Posterior vena cava (tissue), 2 donors: ENCODE data around the gene CCNH. TPM values are rescaled to one million over a fixed set of nuclear protein-coding genes. Genes with fewer than 3 reads are reported as not detected.

Experiments
- DNase-seq: peaks from one replicate; pipeline ENCODE4 v3.0.0-alpha.2; 2020; ENCODE audit warnings: low spot score
- intact Hi-C, 2 donors: fragments of 100-400 bp; cut with DNase I; formaldehyde crosslinking; loops; one replicate each; pipeline versions ENCODE4 v1.14.1 to v1.14.2; 2022 to 2023
- total RNA-seq, 2 donors: library from RNA; stranded (reverse); fragmentation: NEBNext Ultra II Directional; extraction: Animal tissue kit (Norgen Biotek cat#: 25700); gene quantifications; one replicate each; pipeline ENCODE4 v1.2.1, GENCODE V29; 2021
- donor health status: DM: yes; HTN: yes; CAD: no.
- donor health status: DM: yes; HTN: yes; CAD: no.

The CCNH gene
- total RNA-seq, 2 donors from 2014 or later: 45.1 to 53.3 TPM

DNA sequence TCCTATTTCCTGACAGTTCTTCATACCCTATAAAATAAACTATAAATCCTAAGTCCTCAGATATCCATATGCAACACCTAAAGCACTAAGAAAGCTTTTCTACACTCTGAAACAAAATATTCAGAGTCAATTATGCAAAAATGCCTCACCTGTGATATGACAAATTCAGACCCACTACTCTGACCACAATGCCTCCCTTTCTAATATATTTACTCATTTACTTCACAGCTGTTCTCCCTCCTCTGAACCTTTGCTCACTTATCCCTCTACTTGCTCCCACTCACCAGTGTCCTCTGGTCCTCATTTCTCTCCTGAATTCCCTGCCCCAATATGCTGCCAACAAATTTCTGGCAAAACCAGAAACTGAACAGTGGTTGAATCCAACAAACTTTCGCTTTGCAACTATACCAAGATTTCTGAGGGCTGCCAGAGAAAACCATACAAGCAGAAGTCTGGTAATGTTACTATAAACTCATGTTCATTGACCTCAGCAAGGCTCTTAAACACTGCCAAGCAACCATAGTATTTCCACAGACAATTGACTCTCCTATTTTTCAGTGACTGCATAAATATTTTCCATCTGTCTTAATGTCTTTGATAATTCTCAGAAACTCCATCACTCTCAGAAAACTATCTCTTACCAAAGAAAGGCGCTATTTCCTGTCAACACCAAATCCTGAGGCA lies 7.1 kb downstream of the CCNH start:
- intact Hi-C loops: loop anchor here in 1 of 2 donors (2.0 kb wide), 1 partner anchor 27 kb away; no protein-coding TSS in a partner anchor

DNA sequence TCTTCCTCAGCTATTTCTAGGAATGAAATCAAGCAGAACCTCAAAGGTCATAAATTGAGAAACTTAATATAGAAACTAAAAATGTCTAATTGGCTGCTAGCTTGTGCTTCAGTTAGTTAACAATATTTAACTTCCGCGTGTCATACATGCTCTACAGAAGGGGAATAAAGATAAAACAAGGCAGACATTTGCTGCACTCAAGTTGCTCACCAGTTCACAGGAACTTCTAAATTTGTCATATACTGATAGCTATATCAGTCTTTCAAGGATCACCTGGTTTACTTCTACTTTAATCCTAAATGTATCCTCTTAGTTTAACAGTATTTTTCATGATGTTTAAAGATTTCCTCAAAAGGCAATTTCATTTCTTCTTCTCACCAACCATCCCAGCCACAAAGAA lies 8.4 kb downstream of the CCNH start:
- no peak for DNase-seq
- intact Hi-C loops: no loop called here

More for the DNA sequence above, 7.1 kb downstream of the CCNH start:
- no peak for DNase-seq

DNA sequence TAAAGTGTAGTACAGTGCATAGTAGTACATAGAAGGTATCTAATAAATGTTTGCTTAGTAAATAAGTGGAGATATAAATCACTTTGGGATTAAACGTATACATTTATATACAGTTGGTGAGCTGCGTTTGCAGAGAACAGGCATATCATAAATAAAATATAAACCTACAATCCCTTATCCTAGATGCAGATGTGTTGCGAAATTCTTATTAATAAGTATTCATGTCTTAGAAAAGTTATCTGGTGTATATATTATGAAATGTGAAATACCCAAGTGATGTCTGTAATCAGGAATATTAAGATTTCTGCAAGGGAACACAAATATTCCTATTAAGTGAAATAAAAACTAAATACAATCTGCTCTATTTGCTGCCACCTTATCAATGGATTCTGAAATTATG lies 8.8 kb downstream of the CCNH start:
- no peak for DNase-seq
- intact Hi-C loops: no loop called here

DNA sequence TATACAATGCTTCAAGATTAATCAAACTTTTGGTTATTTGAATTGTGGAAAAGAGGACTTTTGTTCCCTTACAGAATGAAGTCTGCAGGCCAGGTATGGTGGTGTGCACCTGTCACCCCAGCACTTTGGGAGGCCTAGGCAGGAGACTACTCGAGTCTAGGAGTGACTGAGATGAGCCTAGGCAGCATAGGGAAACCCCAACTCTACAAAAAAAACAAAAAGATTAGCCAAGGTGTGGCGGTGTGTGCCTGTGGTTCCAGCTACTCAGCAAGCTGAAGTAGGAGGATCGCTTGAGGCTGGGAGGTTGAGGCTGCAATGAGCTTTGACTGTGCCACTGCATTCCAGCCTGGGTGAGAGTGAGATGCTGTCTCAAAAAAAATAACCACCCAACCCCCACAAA lies 9.3 kb downstream of the CCNH start:
- intact Hi-C loops: no loop called here

DNA sequence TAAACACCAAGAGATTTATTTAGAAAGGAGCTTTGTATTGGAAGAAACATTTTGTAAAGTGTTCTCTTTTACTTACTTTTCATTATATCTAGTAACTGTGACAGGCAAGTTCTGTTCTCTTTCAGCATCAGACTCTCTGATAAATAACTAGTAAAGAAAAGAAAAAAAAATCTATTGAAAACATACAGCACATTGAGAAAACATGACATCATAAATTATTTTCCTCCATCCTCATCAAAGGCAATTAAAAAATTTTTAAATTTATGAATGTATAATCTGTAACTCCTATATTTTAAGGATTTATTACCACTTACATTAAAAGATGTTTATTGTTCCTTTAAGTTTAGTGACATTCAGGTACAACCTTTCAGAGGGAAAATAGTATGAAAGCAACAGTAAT lies 11.1 kb downstream of the CCNH start:
- intact Hi-C loops: no loop called here
- no peak for DNase-seq

More for the DNA sequence above, 9.3 kb downstream of the CCNH start:
- DNase-seq: no peak

DNA sequence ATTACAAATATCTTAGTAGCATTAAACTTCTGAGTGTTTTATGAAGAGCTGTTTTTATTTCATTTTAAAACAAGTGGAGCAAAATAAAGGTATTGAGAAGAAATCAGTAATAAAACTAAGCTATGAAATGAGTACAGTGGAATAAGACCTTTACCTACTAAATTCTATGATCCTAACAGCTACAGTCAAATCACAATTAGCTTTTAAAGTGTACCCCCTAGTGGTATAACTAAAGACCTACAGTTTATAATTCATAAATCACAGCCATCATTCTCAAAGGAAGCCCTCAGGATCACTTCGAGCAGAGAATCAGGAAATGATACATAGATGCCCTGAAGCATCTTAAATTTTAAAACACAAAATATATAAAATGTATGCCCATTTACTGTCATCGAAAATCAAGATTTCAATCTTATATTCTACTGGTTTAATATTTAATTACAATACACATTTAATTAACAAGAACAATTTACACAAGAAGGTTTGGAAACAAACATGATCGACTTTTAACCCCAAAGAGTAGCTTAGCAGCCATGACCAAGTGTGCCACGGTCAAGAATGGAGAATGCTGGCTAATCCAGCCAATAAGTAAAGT lies 12.3 kb downstream of the CCNH start:
- intact Hi-C loops: no loop called here
- DNase-seq: no peak

DNA sequence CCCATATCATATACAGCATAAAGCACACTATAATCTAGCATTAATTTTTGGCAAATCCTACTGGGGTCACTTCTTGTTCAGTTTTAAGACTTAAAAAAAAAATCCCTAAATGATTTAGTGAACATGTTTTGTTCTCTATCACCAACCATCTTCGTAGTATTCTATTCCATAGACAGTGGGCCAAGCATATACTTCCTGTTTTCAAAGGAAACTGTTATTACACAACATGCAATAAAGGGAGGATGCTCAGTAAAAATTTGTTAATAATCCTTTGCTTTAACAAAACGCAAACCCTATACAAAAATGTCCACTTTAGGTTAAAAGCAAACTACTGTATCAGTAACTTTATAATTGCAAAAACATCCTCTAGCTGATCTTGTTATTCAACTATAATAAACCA lies 13.0 kb downstream of the CCNH start:
- no peak for DNase-seq
- intact Hi-C loops: no loop called here

DNA sequence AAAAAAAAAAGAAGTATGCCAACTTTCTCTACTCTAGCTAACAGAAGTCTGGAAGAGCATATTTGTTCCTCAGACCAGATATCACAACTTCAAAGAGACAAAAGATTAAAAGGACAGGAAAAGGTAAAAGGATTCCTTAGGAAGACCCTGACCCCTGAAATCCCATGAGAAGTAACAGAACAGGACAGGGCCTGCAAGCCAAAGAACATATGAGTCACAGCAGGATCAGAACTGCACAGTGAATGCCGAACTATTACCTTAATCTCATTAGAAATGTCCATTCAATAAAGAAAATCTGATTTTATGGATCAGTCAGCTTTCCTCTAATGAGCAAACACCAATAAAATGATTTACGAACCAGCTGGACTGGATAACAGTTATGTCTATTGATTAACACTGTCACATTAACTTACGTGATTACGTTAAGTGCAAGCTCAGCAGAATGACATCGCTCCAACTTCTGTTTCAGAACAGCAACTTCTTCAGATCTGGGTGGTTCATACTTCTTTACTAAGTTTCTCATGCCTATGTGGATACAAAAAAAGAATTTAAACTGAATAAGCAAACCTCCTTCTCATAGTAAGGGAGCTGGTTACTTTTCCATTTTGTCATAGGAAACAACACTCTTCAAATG lies 13.6 kb downstream of the CCNH start:
- DNase-seq: no peak
- intact Hi-C loops: no loop called here

DNA sequence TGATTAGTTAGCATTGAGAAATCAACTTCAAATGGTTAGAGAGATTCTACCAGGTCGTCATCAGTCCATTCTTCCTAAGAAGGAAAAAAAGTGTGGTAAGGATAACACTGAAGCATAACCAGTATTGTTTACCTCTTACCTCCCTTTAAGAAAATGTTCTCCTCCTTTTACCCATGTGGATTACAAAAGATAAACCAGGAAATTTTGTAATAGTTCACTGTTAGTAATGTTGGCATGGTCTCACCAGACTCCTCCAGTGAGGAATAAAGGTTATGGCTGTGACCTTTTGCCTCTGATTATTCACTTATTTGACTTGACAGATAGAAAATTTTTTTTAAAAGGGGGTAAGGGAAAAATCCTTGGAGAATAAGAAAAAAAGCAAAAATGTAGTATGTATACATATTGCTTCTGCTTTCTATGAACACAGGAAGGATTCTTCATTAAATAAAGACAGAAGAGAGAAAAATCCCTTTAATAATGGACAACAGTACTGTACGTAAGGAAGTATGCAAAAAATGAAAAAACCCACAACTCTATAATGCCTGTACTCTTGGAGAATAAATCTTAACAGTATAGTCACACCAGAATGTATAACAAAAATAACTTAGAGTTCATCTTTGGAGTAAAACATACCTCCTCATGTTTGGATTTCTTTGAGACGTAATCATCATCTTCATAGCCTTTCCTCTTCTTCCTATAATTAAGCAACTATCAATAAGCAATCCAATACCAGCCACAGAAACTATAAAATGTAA lies 18.1 kb downstream of the CCNH start:
- intact Hi-C loops: no loop called here
- DNase-seq: no peak

DNA sequence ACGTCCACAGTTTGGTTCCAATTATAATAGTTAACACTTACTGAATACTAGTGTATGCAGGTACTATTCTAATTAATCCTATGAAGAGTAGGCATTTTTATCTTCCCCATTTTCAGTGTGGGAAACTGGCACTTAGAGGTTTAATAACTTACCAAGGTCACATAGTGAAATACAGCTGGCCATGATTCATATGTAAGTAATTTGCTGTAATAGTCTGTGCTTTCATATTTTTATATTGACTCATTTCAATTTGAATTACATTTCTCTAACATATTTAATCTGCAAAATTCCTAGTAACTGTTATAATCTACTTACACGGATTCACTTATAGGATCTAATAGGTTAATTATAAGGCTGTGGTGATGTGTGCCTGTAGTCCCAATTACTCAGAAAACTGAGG lies 19.4 kb downstream of the CCNH start:
- no peak for DNase-seq
- intact Hi-C loops: no loop called here

DNA sequence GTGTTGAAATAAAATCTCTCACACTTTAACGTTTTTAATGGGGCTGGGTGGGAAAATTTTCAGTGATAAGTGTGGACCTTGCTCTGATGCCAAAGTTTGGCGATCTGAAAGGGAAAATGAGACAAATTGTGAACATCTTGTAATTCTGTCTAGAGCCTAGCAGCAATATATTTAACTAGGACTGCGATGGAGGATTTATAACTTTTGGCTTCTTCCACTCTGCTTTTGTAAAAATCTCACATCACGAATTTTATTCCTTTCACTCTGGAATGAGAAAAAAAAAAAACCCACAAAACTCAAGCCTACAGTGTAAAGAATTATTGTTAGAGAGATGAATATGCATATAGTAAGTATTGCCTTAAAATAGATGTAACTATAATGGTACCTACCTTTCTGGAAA lies 19.9 kb downstream of the CCNH start:
- intact Hi-C loops: no loop called here

DNA sequence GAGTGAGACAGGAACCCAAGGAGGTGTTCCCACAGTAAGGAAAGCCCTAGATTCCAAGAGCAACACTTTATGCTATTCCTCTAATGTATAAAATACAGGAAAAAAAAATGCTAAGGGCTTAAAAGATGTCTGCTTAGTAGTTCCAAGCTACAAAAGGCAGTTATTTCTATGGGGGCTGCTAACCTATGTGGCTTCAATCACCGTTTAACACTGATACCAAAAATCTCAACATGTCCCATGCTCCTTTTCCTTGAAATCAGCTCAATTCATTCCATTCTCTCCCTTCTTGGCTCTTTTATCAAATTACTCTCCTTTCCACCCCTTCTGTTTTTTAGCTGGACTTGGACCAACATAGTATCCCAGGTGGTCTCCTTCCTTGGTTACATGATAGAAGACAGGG lies 20.6 kb downstream of the CCNH start:
- no peak for DNase-seq

More for the DNA sequence above, 19.9 kb downstream of the CCNH start:
- DNase-seq: no peak

DNA sequence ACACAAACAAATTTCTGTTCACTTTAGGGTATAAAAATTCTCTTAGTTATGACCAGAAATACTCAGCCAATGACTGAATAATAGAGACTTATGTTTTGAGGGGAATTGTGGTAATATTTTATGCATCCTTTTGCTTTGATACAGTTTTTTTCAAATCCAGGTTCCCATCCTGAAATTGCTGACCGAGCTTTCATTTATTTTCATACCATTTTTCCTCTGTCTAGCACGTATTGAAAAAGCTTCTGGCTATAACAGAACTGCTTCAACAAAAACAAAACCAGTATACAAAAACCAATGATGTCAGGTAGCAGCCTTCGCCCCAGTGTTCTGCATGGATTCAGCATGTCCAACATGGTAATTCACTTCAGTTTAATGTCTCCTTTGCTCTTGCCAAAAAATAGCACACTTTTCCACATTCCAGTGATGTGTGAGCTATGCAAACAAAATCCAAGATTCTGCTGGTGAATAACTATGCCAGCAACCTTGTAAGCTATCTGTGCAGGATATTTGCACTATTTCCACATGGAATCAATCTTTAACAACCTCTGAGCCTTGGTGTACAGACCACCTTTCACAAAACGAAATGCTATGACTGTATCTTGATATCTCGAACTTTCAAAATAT lies 22.0 kb downstream of the CCNH start:
- DNase-seq: no peak
- intact Hi-C loops: no loop called here

More for the DNA sequence above, 20.6 kb downstream of the CCNH start:
- intact Hi-C loops: no loop called here

DNA sequence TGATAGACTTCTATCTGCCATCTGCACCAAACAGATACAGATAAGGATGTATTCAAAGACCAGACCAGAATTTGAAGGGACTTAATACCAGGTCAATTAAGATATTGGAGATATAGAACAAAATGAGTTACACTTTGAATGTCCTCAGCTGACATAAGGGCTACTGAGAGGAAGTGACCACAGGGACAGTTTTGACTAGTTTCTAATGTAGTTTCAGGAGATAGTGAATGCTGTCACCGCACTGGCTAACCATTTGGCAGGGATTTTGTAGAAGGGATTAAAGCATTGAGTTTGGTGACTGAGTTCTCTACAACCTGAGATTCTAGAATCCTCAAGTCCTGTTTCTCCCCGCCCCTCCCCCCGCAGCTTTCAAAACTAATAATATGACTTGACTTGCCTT lies 22.7 kb downstream of the CCNH start:
- DNase-seq: no peak
- intact Hi-C loops: no loop called here

DNA sequence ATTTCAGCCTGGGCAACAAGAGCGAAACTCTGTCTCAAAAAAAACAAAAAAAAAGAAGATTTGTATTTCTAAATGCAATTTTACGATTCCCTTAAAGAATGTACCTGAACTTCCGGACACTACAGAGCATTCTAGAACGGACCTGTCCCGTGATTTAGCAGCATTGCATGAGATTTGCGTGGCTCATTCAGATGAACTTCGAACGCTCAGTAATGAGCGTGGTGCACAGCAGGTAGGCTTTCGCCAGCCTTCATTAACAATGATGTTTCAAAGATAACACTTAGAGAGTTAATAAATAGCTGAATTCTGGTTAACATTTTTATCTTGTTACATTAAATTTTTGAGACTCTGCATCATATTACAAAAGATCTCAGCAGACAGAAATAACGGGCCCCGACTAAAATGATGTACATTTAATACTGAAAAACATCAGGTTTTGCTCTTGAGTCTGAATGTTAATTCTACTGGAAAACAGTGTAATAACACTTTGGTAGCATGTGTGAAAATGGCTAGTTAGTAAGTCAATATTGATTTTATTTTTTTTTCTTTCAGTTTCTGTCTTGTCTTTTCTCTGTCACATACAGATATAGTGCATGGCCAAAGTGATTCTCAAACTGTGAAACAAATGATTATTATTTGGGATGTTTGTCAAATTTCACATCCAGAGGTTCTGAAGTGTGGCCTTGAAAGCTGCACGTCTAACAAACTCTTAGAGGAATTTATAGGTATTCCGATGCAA lies 23.3 kb downstream of the CCNH start:
- intact Hi-C loops: no loop called here
- peak; percentile 52 for DNase-seq

DNA sequence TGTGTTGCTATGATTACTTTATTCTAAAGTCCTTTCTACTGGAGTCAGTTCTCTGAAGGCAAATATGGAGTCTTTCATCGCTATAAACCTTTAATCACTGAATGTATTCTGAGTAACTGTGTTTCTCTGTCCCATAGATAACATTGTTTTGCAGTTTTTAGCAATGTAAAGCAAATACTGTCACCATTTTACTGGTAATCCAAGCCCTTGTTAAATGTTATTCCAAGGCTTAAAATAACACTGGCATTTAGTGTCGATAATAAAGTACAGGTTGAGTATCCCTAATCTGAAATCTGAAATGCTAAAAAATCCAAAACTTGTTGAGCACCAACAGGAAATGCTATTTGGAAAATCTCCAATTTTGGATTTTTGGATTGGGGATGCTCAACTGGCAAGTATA lies 24.6 kb downstream of the CCNH start:
- no peak for DNase-seq
- intact Hi-C loops: no loop called here

DNA sequence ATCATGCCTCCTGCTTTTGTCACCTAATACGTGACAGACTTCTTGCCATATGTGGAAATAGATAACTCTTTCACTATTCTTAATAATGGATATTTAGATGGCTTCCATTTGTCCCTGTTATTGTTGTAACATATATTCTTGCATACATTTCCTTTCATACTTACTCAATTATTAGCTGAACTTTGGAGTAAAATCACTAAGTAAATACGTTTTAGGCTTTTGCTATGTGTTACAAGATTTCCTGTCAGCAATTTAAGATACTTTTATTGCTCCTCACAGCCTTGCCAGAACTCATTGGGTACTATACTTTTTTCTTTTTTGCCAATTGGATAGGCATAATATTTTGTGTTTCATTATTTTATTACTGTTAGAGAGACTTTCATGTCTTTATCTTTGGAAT lies 26.9 kb downstream of the CCNH start:
- intact Hi-C loops: no loop called here

DNA sequence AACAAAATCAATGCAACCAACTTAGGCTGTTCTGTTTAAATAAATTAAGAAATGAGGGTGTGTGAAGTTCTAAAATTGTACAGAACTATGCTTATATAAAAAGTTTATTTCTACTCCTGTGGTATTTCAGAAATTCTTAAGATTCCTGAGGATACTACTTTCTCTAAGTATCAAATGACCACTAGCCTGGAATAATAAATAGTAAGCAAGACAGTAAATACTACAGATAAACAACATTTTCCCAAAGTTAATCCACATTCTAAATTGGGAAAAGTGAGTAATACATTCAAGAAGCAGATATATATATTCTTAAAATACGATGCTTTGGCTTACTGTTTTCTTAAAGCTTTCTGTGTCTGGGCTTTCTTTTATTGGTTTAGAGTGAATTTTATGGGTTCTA lies 29.5 kb downstream of the CCNH start:
- intact Hi-C loops: no loop called here
- no peak for DNase-seq

More for the DNA sequence above, 26.9 kb downstream of the CCNH start:
- no peak for DNase-seq

DNA sequence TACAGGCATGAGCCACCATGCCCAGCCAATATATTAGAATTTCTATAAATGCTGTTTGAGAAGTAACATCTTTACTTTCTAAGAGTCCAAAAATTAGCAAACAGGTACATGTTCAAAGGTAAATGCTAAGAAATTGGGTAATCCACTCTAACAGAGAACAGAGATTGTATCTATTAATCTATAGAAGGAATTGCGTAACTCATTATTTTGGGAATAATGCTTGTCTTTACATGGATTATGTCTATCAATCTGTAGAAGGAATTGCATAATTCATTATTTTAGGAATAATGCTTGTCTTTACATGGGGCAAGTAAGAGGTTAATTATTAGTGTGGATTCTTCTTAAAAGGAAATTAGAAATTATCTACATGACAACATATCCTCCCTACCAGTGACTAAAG lies 30.5 kb downstream of the CCNH start:
- DNase-seq: no peak
- intact Hi-C loops: no loop called here
